H9 (cell line): ENCODE data around the gene SNX18. TPM values are rescaled to one million over a fixed set of nuclear protein-coding genes. Genes with fewer than 3 reads are reported as not detected.

ENCODE experiments used
- DNase-seq: peaks from one replicate; pipeline ENCODE4 v3.0.0-alpha.2; 2017
- H2AFZ ChIP-seq: one replicate; pipeline ENCODE4 v1.6.1; 2013; ENCODE audit warnings: mild to moderate bottlenecking, low read length, control low read depth, moderate library complexity
- H2AK5ac ChIP-seq: 2 replicates; pipeline ENCODE4 v1.6.1; 2013; ENCODE audit warnings: low read length, control low read depth, mixed read lengths; ENCODE audit not compliant: insufficient read length
- H2BK120ac ChIP-seq: one replicate; pipeline ENCODE4 v1.6.1; 2013; ENCODE audit warnings: low read depth, mild to moderate bottlenecking, low read length, control low read depth, inconsistent platforms; ENCODE audit not compliant: poor library complexity, severe bottlenecking
- H2BK12ac ChIP-seq: 2 replicates; pipeline ENCODE4 v1.6.1; 2013; ENCODE audit warnings: low read length, control low read depth, mixed read lengths, low read depth; ENCODE audit not compliant: insufficient read length
- H2BK15ac ChIP-seq: 2 replicates; pipeline ENCODE4 v1.6.1; 2013; ENCODE audit warnings: low read depth, low read length, control low read depth
- H2BK20ac ChIP-seq: one replicate; pipeline ENCODE4 v1.6.1; 2013; ENCODE audit warnings: low read depth, mild to moderate bottlenecking, low read length, control low read depth, inconsistent platforms; ENCODE audit not compliant: poor library complexity, severe bottlenecking
- H2BK5ac ChIP-seq: 2 replicates; pipeline ENCODE4 v1.6.1; 2013; ENCODE audit warnings: low read length, control low read depth, mixed read lengths; ENCODE audit not compliant: insufficient read length
- H3K14ac ChIP-seq: 2 replicates; pipeline ENCODE4 v1.6.1; 2013; ENCODE audit warnings: low read length, control low read depth; ENCODE audit not compliant: insufficient read depth
- H3K18ac ChIP-seq: 2 replicates; pipeline ENCODE4 v1.6.1; 2013; ENCODE audit warnings: low read depth, mild to moderate bottlenecking, mixed read lengths, low read length, control low read depth; ENCODE audit not compliant: insufficient read length
- H3K23ac ChIP-seq: 2 replicates; pipeline ENCODE4 v1.6.1; 2013; ENCODE audit warnings: low read length, control low read depth, mixed read lengths, low read depth; ENCODE audit not compliant: insufficient read length
- H3K23me2 ChIP-seq: 2 replicates; pipeline ENCODE4 v1.6.1; 2013; ENCODE audit warnings: low read depth, mild to moderate bottlenecking, mixed read lengths, low read length, control low read depth; ENCODE audit not compliant: insufficient read length, poor library complexity, severe bottlenecking
- H3K27ac ChIP-seq: 2 replicates; pipeline ENCODE4 v1.5.1; 2013; ENCODE audit warnings: low read length, control low read depth, mixed read lengths, low read depth; ENCODE audit not compliant: insufficient read length
- H3K27me3 ChIP-seq: 2 replicates; pipeline ENCODE4 v1.6.1; 2013; ENCODE audit warnings: low read length, control low read depth, inconsistent platforms; ENCODE audit not compliant: insufficient read depth
- H3K4ac ChIP-seq: 2 replicates; pipeline ENCODE4 v1.6.1; 2013; ENCODE audit warnings: low read depth, mild to moderate bottlenecking, control low read depth, inconsistent platforms, low read length, moderate library complexity
- H3K4me1 ChIP-seq: 2 replicates; pipeline ENCODE4 v1.6.1; 2013; ENCODE audit warnings: low read length, control low read depth, inconsistent platforms; ENCODE audit not compliant: insufficient read depth
- H3K4me2 ChIP-seq: 2 replicates; pipeline ENCODE4 v1.6.1; 2013; ENCODE audit warnings: low read length, control low read depth, mixed read lengths; ENCODE audit not compliant: insufficient read length, insufficient read depth
- H3K56ac ChIP-seq: 2 replicates; pipeline ENCODE4 v1.6.1; 2013; ENCODE audit warnings: low read depth, mild to moderate bottlenecking, mixed read lengths, low read length, control low read depth; ENCODE audit not compliant: insufficient read length
- H3K79me1 ChIP-seq: 2 replicates; pipeline ENCODE4 v1.6.1; 2013; ENCODE audit warnings: low read depth, mild to moderate bottlenecking, moderate library complexity, low read length, control low read depth, inconsistent platforms; ENCODE audit not compliant: insufficient read depth, poor library complexity, severe bottlenecking
- H3K79me2 ChIP-seq: 2 replicates; pipeline ENCODE4 v1.6.1; 2013; ENCODE audit warnings: low read length, control low read depth, inconsistent platforms; ENCODE audit not compliant: insufficient read depth
- H3K9ac ChIP-seq: 2 replicates; pipeline ENCODE4 v1.6.1; 2013; ENCODE audit warnings: low read length, control low read depth, mixed read lengths; ENCODE audit not compliant: insufficient read length; ENCODE audit errors: extremely low read depth
- H3K9me3 ChIP-seq: one replicate; pipeline ENCODE4 v1.6.1; 2013; ENCODE audit warnings: low read depth, low read length, inconsistent platforms; ENCODE audit not compliant: control insufficient read depth
- H3T11ph ChIP-seq: one replicate; pipeline ENCODE4 v1.6.1; 2013; ENCODE audit warnings: mild to moderate bottlenecking, low read length, control low read depth, inconsistent platforms
- H4K20me1 ChIP-seq: one replicate; pipeline ENCODE4 v1.6.1; 2013; ENCODE audit not compliant: control insufficient read depth, insufficient read length, insufficient read depth
- H4K5ac ChIP-seq: 2 replicates; pipeline ENCODE4 v1.6.1; 2013; ENCODE audit warnings: low read depth, mild to moderate bottlenecking, mixed read lengths, low read length, control low read depth; ENCODE audit not compliant: insufficient read length
- H4K8ac ChIP-seq: replicated peaks from 2 replicates; pipeline ENCODE4 v1.6.1; 2013; ENCODE audit warnings: low read length, control low read depth, mixed read lengths, low read depth; ENCODE audit not compliant: insufficient read length
- H4K91ac ChIP-seq: 2 replicates; pipeline ENCODE4 v1.6.1; 2013; ENCODE audit warnings: low read depth, mild to moderate bottlenecking, moderate library complexity, mixed read lengths, low read length, control low read depth; ENCODE audit not compliant: insufficient read length
- H3K27ac Mint-ChIP-seq, 3 experiments: 2 replicates in 2 of 3; 3 replicates in 1 of 3; pipeline ENCODE4 v1.8.0; 2020 to 2021; ENCODE audit warnings: mixed read lengths in 3 of 3, mild to moderate bottlenecking in 1 of 3, moderate library complexity in 1 of 3
- H3K27me3 Mint-ChIP-seq: 2 replicates; pipeline ENCODE4 v1.8.0; 2021; ENCODE audit warnings: low read depth, mild to moderate bottlenecking, moderate library complexity, mixed read lengths
- H3K36me3 Mint-ChIP-seq, 3 experiments: 2 replicates in 2 of 3; 3 replicates in 1 of 3; pipeline ENCODE4 v1.8.0; 2020 to 2021; ENCODE audit warnings: low read depth in 3 of 3, mixed read lengths in 3 of 3; ENCODE audit not compliant: insufficient read depth in 1 of 3
- H3K4me1 Mint-ChIP-seq, 2 experiments: 2 replicates each; pipeline ENCODE4 v1.8.0; 2020; ENCODE audit warnings: mixed read lengths in 2 of 2
- H3K4me3 Mint-ChIP-seq, 2 experiments: 2 replicates in 1 of 2; 3 replicates in 1 of 2; pipeline ENCODE4 v1.8.0; 2020 to 2021; ENCODE audit warnings: mild to moderate bottlenecking in 2 of 2, mixed read lengths in 2 of 2, moderate library complexity in 1 of 2
- H3K9me3 Mint-ChIP-seq, 2 experiments: 2 replicates in 1 of 2; 3 replicates in 1 of 2; pipeline ENCODE4 v1.8.0; 2020; ENCODE audit warnings: mild to moderate bottlenecking in 2 of 2, mixed read lengths in 2 of 2, moderate library complexity in 1 of 2
- WGBS: extraction: QIAGEN DNeasy Blood & Tissue Kit; methylation state at CpG from one replicate; pipeline ENCODE4 v1.1.7; 2013; ENCODE audit warnings: missing lambda C conversion rate, low lambda C conversion rate, mixed read lengths; ENCODE audit not compliant: insufficient read length; ENCODE audit errors: extremely low coverage; 5-methylcytosine and 5-hydroxymethylcytosine counted together
- total RNA-seq: library from RNA; stranded (reverse); gene quantifications from 2 replicates; pipeline ENCODE4 v1.2.1, GENCODE V29; 2021
- TF ChIP-seq, protein P1 (sequence below): fragments of 200-600 bp; sonication (generic); conservative IDR thresholded peaks from 3 replicates; pipeline ENCODE4 v1.8.0; 2021; ENCODE audit warnings: antibody characterized with exemption, mild to moderate bottlenecking

SNX18 gene
- total RNA-seq, 1 experiment from 2014 or later = 17.2 TPM

- Histone ChIP-seq H3K23ac (no peak overlapping the region), H3K56ac (no peak overlapping the region), H3K4ac (no peak overlapping the region), H3T11ph (no peak overlapping the region), H3K27me3 (no peaks in the 10 kb centered on the region), H2BK120ac (no peak overlapping the region), H3K79me1 (peaks cover 3% of the 10 kb centered on the region), H3K9ac (no peak overlapping the region), H3K9me3 (no peaks in the 10 kb centered on the region), H3K4me1 (peaks cover 3% of the 10 kb centered on the region; the same call in 1 of the 2 replicates), H4K20me1 (no peaks in the 10 kb centered on the region), H2BK20ac (no peak overlapping the region), H2BK12ac (no peak overlapping the region), H4K5ac (no peak overlapping the region), H4K8ac (no peak overlapping the region), H3K14ac (no peak overlapping the region), H2AFZ (no peak overlapping the region), H2AK5ac (no peak overlapping the region), H2BK15ac (no peak overlapping the region), H3K79me2 (peaks cover 2% of the 10 kb centered on the region; the same call in 1 of the 2 replicates), H3K27ac (no peak overlapping the region), H4K91ac (no peak overlapping the region), H2BK5ac (no peak overlapping the region), H3K4me2 (no peak overlapping the region), H3K23me2 (no peaks in the 10 kb centered on the region), H3K18ac (no peak overlapping the region)
- TF ChIP-seq, protein P1, sequence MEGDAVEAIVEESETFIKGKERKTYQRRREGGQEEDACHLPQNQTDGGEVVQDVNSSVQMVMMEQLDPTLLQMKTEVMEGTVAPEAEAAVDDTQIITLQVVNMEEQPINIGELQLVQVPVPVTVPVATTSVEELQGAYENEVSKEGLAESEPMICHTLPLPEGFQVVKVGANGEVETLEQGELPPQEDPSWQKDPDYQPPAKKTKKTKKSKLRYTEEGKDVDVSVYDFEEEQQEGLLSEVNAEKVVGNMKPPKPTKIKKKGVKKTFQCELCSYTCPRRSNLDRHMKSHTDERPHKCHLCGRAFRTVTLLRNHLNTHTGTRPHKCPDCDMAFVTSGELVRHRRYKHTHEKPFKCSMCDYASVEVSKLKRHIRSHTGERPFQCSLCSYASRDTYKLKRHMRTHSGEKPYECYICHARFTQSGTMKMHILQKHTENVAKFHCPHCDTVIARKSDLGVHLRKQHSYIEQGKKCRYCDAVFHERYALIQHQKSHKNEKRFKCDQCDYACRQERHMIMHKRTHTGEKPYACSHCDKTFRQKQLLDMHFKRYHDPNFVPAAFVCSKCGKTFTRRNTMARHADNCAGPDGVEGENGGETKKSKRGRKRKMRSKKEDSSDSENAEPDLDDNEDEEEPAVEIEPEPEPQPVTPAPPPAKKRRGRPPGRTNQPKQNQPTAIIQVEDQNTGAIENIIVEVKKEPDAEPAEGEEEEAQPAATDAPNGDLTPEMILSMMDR = no peak
- Mint-ChIP-seq H3K27me3 (no peaks in the 10 kb centered on the region), H3K9me3 (no peaks in the 10 kb centered on the region), H3K4me3 (no peak overlapping the region), H3K4me1 (peaks cover 10 to 14% of the 10 kb centered on the region in 2 experiments), H3K27ac (no peak overlapping the region), H3K36me3 (no peaks in the 10 kb centered on the region)
- no CpG with 5 or more reads among the region's 15 CpGs for WGBS
- no peak for DNase-seq
Measured at GRCh38 chr5:54528633-54529209, 11.2 kb downstream of the SNX18 start.
